SK-N-SH treated with all-trans-retinoic acid at 6 μM for 48 hours (cell line): Measurements from ENCODE around the gene PRKCE.

Experiments used
- BACH2 ChIP-seq: fragments of 250-450 bp; sonication (Bioruptor Pico); IDR thresholded peaks from 2 replicates; pipeline ENCODE4 v1.9.0; 2021; ENCODE audit warnings: mild to moderate bottlenecking, borderline replicate concordance
- CSDC2 ChIP-seq: fragments of 250-450 bp; sonication (Bioruptor Pico); IDR thresholded peaks from 2 replicates; pipeline ENCODE4 v1.5.0; 2020; ENCODE audit warnings: mild to moderate bottlenecking, moderate library complexity
- CSRNP3 ChIP-seq: fragments of 250-450 bp; sonication (Bioruptor Pico); IDR thresholded peaks from 2 replicates; pipeline ENCODE4 v1.5.1; 2021; ENCODE audit warnings: mild to moderate bottlenecking, moderate library complexity
- ISL1 ChIP-seq: fragments of 250-450 bp; sonication (Bioruptor Pico); IDR thresholded peaks from 2 replicates; pipeline ENCODE4 v2.1.2; 2022; ENCODE audit warnings: mild to moderate bottlenecking, moderate library complexity
- POU6F1 ChIP-seq: fragments of 250-450 bp; sonication (Bioruptor Pico); IDR thresholded peaks from 2 replicates; pipeline ENCODE4 v1.8.0; 2021; ENCODE audit warnings: low read depth, mild to moderate bottlenecking, moderate library complexity, borderline replicate concordance
- RARB ChIP-seq: fragments of 250-450 bp; sonication (Bioruptor Pico); IDR thresholded peaks from 2 replicates; pipeline ENCODE4 v1.8.0; 2021; ENCODE audit warnings: mild to moderate bottlenecking, moderate library complexity
- TCF4 ChIP-seq: fragments of 250-450 bp; sonication (Bioruptor Pico); IDR thresholded peaks from 2 replicates; pipeline ENCODE4 v1.8.0; 2021; ENCODE audit warnings: mild to moderate bottlenecking, moderate library complexity, borderline replicate concordance
- ZFP3 ChIP-seq: fragments of 250-450 bp; sonication (Bioruptor Pico); IDR thresholded peaks from 2 replicates; pipeline ENCODE4 v1.5.0; 2020; ENCODE audit warnings: mild to moderate bottlenecking, moderate library complexity

DNA sequence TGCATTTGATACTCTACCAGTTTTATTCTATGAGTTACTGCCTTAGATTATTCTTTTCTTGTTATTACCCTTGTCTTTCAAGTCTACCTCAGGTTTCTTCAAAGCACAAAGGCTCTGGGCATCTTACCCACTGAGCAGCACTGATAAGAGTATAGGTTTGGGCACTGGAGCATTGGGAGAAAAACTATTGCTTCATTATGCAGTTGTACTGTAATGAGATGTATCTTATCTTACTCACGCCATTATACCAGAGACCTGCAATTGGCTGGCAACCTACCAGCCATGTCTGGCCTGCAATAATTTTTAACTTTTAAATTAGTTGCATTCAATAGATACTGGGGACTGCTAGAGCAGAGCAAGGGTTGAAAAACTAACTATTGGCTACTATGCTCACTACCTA, 21.5 kb upstream of the PRKCE start:
- TF ChIP-seq BACH2 (no peak), POU6F1 (no peak), ISL1 (no peak), CSRNP3 (CRISPR knock-in tag) (no peak), TCF4 (CRISPR knock-in tag) (no peak), CSDC2 (CRISPR knock-in tag) (no peak), RARB (CRISPR knock-in tag) (no peak), ZFP3 (CRISPR knock-in tag) (no peak)
